ENCODE measurements around the gene NUP210L. TPM values are rescaled to one million over a fixed set of nuclear protein-coding genes. Genes with fewer than 3 reads are reported as not detected.
A peak's percentile ranks its signal among the peaks of the same experiment; 100 is the strongest.

The NUP210L gene
- total RNA-seq, 1 donor from 2014 or later: not detected

- TF ChIP-seq CTCF (IDR thresholded peaks at IDR 0.05; ENCODE audit: insufficient read depth, low read depth, low read length) (no peak), EZH2 (IDR thresholded peaks at IDR 0.05; ENCODE audit: insufficient read depth, low read length) (no peak)
- H3K27ac ChIP-seq (ENCODE audit: low read depth, low read length): peak overlapping the region; percentile 90
- Mint-ChIP-seq H3K36me3 (ENCODE audit: low read depth, unreplicated experiment) (peaks cover 9% of the 10 kb centered on the region), H3K9me3 (ENCODE audit: unreplicated experiment) (no peaks in the 10 kb centered on the region), H3K27me3 (ENCODE audit: low read depth, unreplicated experiment) (no peaks in the 10 kb centered on the region), H3K4me3 (ENCODE audit: unreplicated experiment) (peak overlapping the region; percentile 93), H3K4me1 (ENCODE audit: low read depth, unreplicated experiment) (peaks cover 25% of the 10 kb centered on the region), H3K27ac (ENCODE audit: unreplicated experiment) (peak overlapping the region; percentile 98)
- H4K20me1 ChIP-seq (ENCODE audit: insufficient read depth, low read length): peaks cover 18% of the 10 kb centered on the region
- DNase-seq (ENCODE audit: low read depth) (no peak), FAIRE-seq (no peak)
- no peaks in the 10 kb centered on the region for H3K27me3 ChIP-seq (ENCODE audit: insufficient read depth, low read length)
- peak overlapping the region; percentile 95 for H3K9ac ChIP-seq (ENCODE audit: low read length)
- no peaks in the 10 kb centered on the region for H3K9me3 ChIP-seq (ENCODE audit: insufficient read depth, low read depth, low read length)
- H3K4me2 ChIP-seq (ENCODE audit: low read length): peak overlapping the region; percentile 100
- no peaks in the 10 kb centered on the region for H3K36me3 ChIP-seq (ENCODE audit: insufficient read depth, low read length)
- peak overlapping the region; percentile 83 for H3K4me3 ChIP-seq (ENCODE audit: insufficient read depth, low read depth, low read length)
- H3K79me2 ChIP-seq (ENCODE audit: insufficient read depth, low read length): peaks cover 46% of the 10 kb centered on the region
- peaks cover 31% of the 10 kb centered on the region for H3K4me1 ChIP-seq (ENCODE audit: insufficient read depth, low read length)
- H2AFZ ChIP-seq (ENCODE audit: low read depth, low read length): peak overlapping the region; percentile 84
Measured at GRCh38 chr1:153962088-153963029, 192.5 kb downstream of the NUP210L start.

- Histone ChIP-seq H3K9me3 (ENCODE audit: insufficient read depth, low read depth, low read length) (no peaks in the 10 kb centered on the region), H3K27ac (ENCODE audit: low read depth, low read length) (no peak overlapping the region), H4K20me1 (ENCODE audit: insufficient read depth, low read length) (peaks cover 27% of the 10 kb centered on the region), H3K79me2 (ENCODE audit: insufficient read depth, low read length) (peaks cover 56% of the 10 kb centered on the region), H3K27me3 (ENCODE audit: insufficient read depth, low read length) (no peaks in the 10 kb centered on the region), H2AFZ (ENCODE audit: low read depth, low read length) (no peak overlapping the region), H3K4me3 (ENCODE audit: insufficient read depth, low read depth, low read length) (peak overlapping the region; percentile 83), H3K4me2 (ENCODE audit: low read length) (peak overlapping the region; percentile 100), H3K4me1 (ENCODE audit: insufficient read depth, low read length) (peaks cover 31% of the 10 kb centered on the region), H3K9ac (ENCODE audit: low read length) (peak overlapping the region; percentile 95), H3K36me3 (ENCODE audit: insufficient read depth, low read length) (no peaks in the 10 kb centered on the region)
- Mint-ChIP-seq H3K4me1 (ENCODE audit: low read depth, unreplicated experiment) (peaks cover 31% of the 10 kb centered on the region), H3K9me3 (ENCODE audit: unreplicated experiment) (no peaks in the 10 kb centered on the region), H3K36me3 (ENCODE audit: low read depth, unreplicated experiment) (peaks cover 9% of the 10 kb centered on the region), H3K4me3 (ENCODE audit: unreplicated experiment) (peak overlapping the region; percentile 93), H3K27ac (ENCODE audit: unreplicated experiment) (no peak overlapping the region), H3K27me3 (ENCODE audit: low read depth, unreplicated experiment) (no peaks in the 10 kb centered on the region)
- TF ChIP-seq EZH2 (IDR thresholded peaks at IDR 0.05; ENCODE audit: insufficient read depth, low read length): no peak
- TF ChIP-seq CTCF (IDR thresholded peaks at IDR 0.05; ENCODE audit: insufficient read depth, low read depth, low read length): no peak
- FAIRE-seq (no peak), DNase-seq (ENCODE audit: low read depth) (no peak)
Measured at GRCh38 chr1:153961421-153961820, 193.5 kb downstream of the NUP210L start.

- H3K4me1 Mint-ChIP-seq (ENCODE audit: low read depth, unreplicated experiment): peaks cover 34% of the 10 kb centered on the region
Measured at GRCh38 chr1:153960206-153960605, 194.7 kb downstream of the NUP210L start.

More at GRCh38 chr1:153960206-153960605, 194.7 kb downstream of the NUP210L start:
- Histone ChIP-seq H3K27ac (ENCODE audit: low read depth, low read length) (no peak overlapping the region), H3K9me3 (ENCODE audit: insufficient read depth, low read depth, low read length) (no peaks in the 10 kb centered on the region), H3K27me3 (ENCODE audit: insufficient read depth, low read length) (no peaks in the 10 kb centered on the region), H3K9ac (ENCODE audit: low read length) (no peak overlapping the region), H3K4me3 (ENCODE audit: insufficient read depth, low read depth, low read length) (no peak overlapping the region), H3K79me2 (ENCODE audit: insufficient read depth, low read length) (peaks cover 63% of the 10 kb centered on the region), H3K4me1 (ENCODE audit: insufficient read depth, low read length) (peaks cover 31% of the 10 kb centered on the region), H2AFZ (ENCODE audit: low read depth, low read length) (no peak overlapping the region), H4K20me1 (ENCODE audit: insufficient read depth, low read length) (peaks cover 36% of the 10 kb centered on the region), H3K36me3 (ENCODE audit: insufficient read depth, low read length) (no peaks in the 10 kb centered on the region), H3K4me2 (ENCODE audit: low read length) (no peak overlapping the region)
- peak overlapping the region; percentile 58 for H3K27ac Mint-ChIP-seq (ENCODE audit: unreplicated experiment)
- no peak for FAIRE-seq
- H3K27me3 Mint-ChIP-seq (ENCODE audit: low read depth, unreplicated experiment): no peaks in the 10 kb centered on the region
- H3K9me3 Mint-ChIP-seq (ENCODE audit: unreplicated experiment): no peaks in the 10 kb centered on the region
- H3K4me3 Mint-ChIP-seq (ENCODE audit: unreplicated experiment): no peak overlapping the region
- DNase-seq (ENCODE audit: low read depth): no peak
- peaks cover 9% of the 10 kb centered on the region for H3K36me3 Mint-ChIP-seq (ENCODE audit: low read depth, unreplicated experiment)
- no peak for TF ChIP-seq CTCF (IDR thresholded peaks at IDR 0.05; ENCODE audit: insufficient read depth, low read depth, low read length)
- TF ChIP-seq EZH2 (IDR thresholded peaks at IDR 0.05; ENCODE audit: insufficient read depth, low read length): no peak
